Esophagus squamous epithelium (tissue), 5 donors: ENCODE data around the gene OSTF1. TPM values are rescaled to one million over a fixed set of nuclear protein-coding genes. Genes with fewer than 3 reads are reported as not detected.

Experiments used
- DNase-seq: peaks from one replicate; lab custom pipeline; 2025; lab: John Stamatoyannopoulos, UW
- H3K27ac ChIP-seq, 4 donors: fragments of 200-600 bp; sonication (generic); one replicate each; pipeline ENCODE4 v1.5.1; 2016 to 2019; ENCODE audit warnings: mild to moderate bottlenecking in 1 of 4
- H3K27me3 ChIP-seq, 4 donors: fragments of 200-600 bp; sonication (generic); 1 replicate in 3 of 4; 2 replicates in 1 of 4; pipeline versions ENCODE4 v1.5.1 to v1.6.0; 2017 to 2021; ENCODE audit warnings: antibody characterized with exemption in 1 of 4
- H3K36me3 ChIP-seq, 3 donors: fragments of 200-600 bp; sonication (generic); one replicate each; pipeline ENCODE4 v1.5.1; 2016 to 2019
- H3K4me1 ChIP-seq, 3 donors: fragments of 200-600 bp; sonication (generic); one replicate each; pipeline ENCODE4 v1.5.1; 2017 to 2019
- H3K4me3 ChIP-seq, 4 donors: fragments of 200-600 bp; sonication (generic); 1 replicate in 3 of 4; 2 replicates in 1 of 4; pipeline ENCODE4 v1.5.1; 2016 to 2019; ENCODE audit warnings: mild to moderate bottlenecking in 2 of 4, moderate library complexity in 1 of 4
- H3K9me3 ChIP-seq, 3 donors: fragments of 200-600 bp; sonication (generic); one replicate each; pipeline ENCODE4 v1.5.1; 2016 to 2019
- CTCF ChIP-seq, 6 experiments: fragments of 450-650 bp in 4 of 6; fragments of 200-600 bp in 2 of 6; sonication (generic) in 2 of 6; IDR thresholded peaks; one replicate each; pipeline ENCODE4 v1.5.1; 2016 to 2019; ENCODE audit warnings: antibody characterized with exemption in 6 of 6, mild to moderate bottlenecking in 4 of 6, moderate library complexity in 4 of 6
- POLR2A ChIP-seq, 4 donors: fragments of 450-650 bp; IDR thresholded peaks; one replicate each; pipeline ENCODE4 v1.6.1; 2017; ENCODE audit warnings: antibody characterized with exemption in 4 of 4, mild to moderate bottlenecking in 4 of 4, moderate library complexity in 3 of 4
- WGBS, 2 donors: methylation state at CpG; one replicate each; pipeline ENCODE4 v1.1.5; 2018; 5-methylcytosine and 5-hydroxymethylcytosine counted together
- intact Hi-C: fragments of 100-400 bp; cut with DNase I; formaldehyde crosslinking; loops from one replicate; pipeline ENCODE4 v1.15.0; 2022
- total RNA-seq, 4 donors: library from RNA; depleted of rRNA; stranded (reverse); fragments of >200 nt; gene quantifications; one replicate each; pipeline ENCODE4 v1.1.0, GENCODE V29; 2016
- donor health status: DM: yes; HTN: yes; CAD: no.

Gene OSTF1
- total RNA-seq, 4 donors from 2014 or later, result 70.1 to 100 (median 86.0) TPM

GRCh38 chr9:75047506-75047905 is 40.8 kb upstream of the OSTF1 start:
- WGBS, 2 donors, result 46 to 50% methylated on average over 2 of the region's 2 CpGs
- H3K4me1 ChIP-seq, result no peaks in the 10 kb centered on the region

GRCh38 chr9:75051285-75051684 is 37.0 kb upstream of the OSTF1 start:
- H3K9me3 ChIP-seq, result no peaks in the 10 kb centered on the region

More at GRCh38 chr9:75047506-75047905, 40.8 kb upstream of the OSTF1 start:
- H3K4me3 ChIP-seq, result no peak overlapping the region
- no peaks in the 10 kb centered on the region for H3K27me3 ChIP-seq
- no peak overlapping the region for H3K27ac ChIP-seq
- DNase-seq, result no peak
- intact Hi-C loops, result no loop called here
- H3K9me3 ChIP-seq, result no peaks in the 10 kb centered on the region
- TF ChIP-seq CTCF (IDR thresholded peaks at IDR 0.05) (no peak), POLR2A (IDR thresholded peaks at IDR 0.05) (no peak)
- no peaks in the 10 kb centered on the region for H3K36me3 ChIP-seq

GRCh38 chr9:75053869-75054268 is 34.4 kb upstream of the OSTF1 start:
- H3K4me3 ChIP-seq, result no peak overlapping the region
- intact Hi-C loops, result no loop called here
- DNase-seq, result no peak
- no peaks in the 10 kb centered on the region for H3K4me1 ChIP-seq
- no peaks in the 10 kb centered on the region for H3K9me3 ChIP-seq
- no peaks in the 10 kb centered on the region for H3K27me3 ChIP-seq
- no peak overlapping the region for H3K27ac ChIP-seq
- no peak for TF ChIP-seq CTCF (IDR thresholded peaks at IDR 0.05)
- no peak for TF ChIP-seq POLR2A (IDR thresholded peaks at IDR 0.05)
- WGBS, 2 donors, result 50 to 89% methylated on average over 1 of the region's 1 CpG
- no peaks in the 10 kb centered on the region for H3K36me3 ChIP-seq

More at GRCh38 chr9:75051285-75051684, 37.0 kb upstream of the OSTF1 start:
- Histone ChIP-seq H3K4me3 (no peak overlapping the region), H3K27me3 (no peaks in the 10 kb centered on the region), H3K4me1 (no peaks in the 10 kb centered on the region), H3K36me3 (no peaks in the 10 kb centered on the region), H3K27ac (no peak overlapping the region)
- no peak for DNase-seq
- no peak for TF ChIP-seq CTCF (IDR thresholded peaks at IDR 0.05)
- intact Hi-C loops, result no loop called here

- H3K27ac ChIP-seq, result no peak overlapping the region
- no peaks in the 10 kb centered on the region for H3K36me3 ChIP-seq
- no peaks in the 10 kb centered on the region for H3K27me3 ChIP-seq
- H3K4me1 ChIP-seq, result no peaks in the 10 kb centered on the region
- no peak for DNase-seq
- intact Hi-C loops, result no loop called here
- no peak overlapping the region for H3K4me3 ChIP-seq
- no peak for TF ChIP-seq POLR2A (IDR thresholded peaks at IDR 0.05)
- no peak for TF ChIP-seq CTCF (IDR thresholded peaks at IDR 0.05)
- WGBS, 2 donors, result 73 to 90% methylated on average over 5 of the region's 5 CpGs
- H3K9me3 ChIP-seq, result no peaks in the 10 kb centered on the region
These were observed 33.8 kb upstream of the OSTF1 start for GRCh38 chr9:75054368-75055001.

- TF ChIP-seq CTCF (IDR thresholded peaks at IDR 0.05) (no peak), POLR2A (IDR thresholded peaks at IDR 0.05) (no peak)
- no peak for DNase-seq
- peaks cover 0 to 36% (median 0%) of the 10 kb centered on the region in 3 donors for H3K36me3 ChIP-seq
- intact Hi-C loops, result no loop called here
- no peak overlapping the region for H3K27ac ChIP-seq
- 80 to 94% methylated on average over 2 of the region's 2 CpGs for WGBS, 2 donors
- H3K4me1 ChIP-seq, result peaks cover 0 to 15% (median 0%) of the 10 kb centered on the region in 3 donors
- no peak overlapping the region for H3K4me3 ChIP-seq
- H3K9me3 ChIP-seq, result no peaks in the 10 kb centered on the region
- H3K27me3 ChIP-seq, result no peaks in the 10 kb centered on the region
These were observed 27.1 kb upstream of the OSTF1 start for GRCh38 chr9:75061169-75061568.
